ENCODE results near the gene DPP3. TPM values are rescaled to one million over a fixed set of nuclear protein-coding genes. Genes with fewer than 3 reads are reported as not detected.
"Not testable (repeated sequence)": the region's sequence is repeated elsewhere in the genome, so short reads cannot be mapped to it uniquely, and the experiment has no call there.

Gene DPP3, protein sequence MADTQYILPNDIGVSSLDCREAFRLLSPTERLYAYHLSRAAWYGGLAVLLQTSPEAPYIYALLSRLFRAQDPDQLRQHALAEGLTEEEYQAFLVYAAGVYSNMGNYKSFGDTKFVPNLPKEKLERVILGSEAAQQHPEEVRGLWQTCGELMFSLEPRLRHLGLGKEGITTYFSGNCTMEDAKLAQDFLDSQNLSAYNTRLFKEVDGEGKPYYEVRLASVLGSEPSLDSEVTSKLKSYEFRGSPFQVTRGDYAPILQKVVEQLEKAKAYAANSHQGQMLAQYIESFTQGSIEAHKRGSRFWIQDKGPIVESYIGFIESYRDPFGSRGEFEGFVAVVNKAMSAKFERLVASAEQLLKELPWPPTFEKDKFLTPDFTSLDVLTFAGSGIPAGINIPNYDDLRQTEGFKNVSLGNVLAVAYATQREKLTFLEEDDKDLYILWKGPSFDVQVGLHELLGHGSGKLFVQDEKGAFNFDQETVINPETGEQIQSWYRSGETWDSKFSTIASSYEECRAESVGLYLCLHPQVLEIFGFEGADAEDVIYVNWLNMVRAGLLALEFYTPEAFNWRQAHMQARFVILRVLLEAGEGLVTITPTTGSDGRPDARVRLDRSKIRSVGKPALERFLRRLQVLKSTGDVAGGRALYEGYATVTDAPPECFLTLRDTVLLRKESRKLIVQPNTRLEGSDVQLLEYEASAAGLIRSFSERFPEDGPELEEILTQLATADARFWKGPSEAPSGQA
- total RNA-seq = 67.6 and 70.4 TPM in 2 replicates

DNA sequence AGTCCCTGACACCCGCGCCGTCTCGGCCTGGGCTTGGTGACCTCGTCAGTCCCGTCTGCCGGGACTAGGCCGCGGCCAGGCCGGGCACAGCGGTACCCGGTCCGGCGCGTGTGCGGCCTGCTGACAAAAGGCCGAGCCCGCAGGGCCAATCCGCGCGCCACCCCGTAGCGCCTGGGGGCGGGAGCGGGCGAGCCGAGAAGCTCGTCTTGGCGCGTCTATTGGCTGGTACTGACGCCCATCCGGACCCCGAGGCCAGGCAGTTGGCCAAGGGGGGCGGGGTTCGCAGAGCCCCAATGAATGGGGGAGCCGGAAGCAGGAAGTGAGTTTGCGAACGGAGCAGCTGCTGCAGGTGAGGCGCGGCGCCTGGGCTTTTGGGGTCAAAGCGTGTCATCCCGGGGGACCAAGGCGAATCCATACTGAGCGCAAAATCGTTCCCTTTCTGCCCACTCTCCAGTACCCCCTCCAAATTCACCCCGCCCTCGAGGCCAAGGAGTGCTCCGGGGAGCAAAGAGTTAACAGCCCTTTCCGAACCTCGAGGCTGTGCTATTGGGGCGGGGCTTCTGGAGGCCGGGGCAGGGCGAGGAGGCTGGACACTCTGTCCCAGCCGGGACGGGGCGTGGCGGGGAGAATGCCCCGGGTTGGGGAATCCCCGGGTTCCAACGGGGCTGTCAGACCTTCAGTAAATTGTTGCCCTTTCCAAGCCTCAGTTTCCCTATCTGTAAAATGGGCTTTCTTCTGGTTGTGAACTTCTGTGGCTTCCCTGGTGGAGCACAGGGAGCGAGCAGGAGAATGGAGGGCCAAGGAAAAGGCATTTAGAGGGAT, at the start of gene DPP3:
Gene DPP3 (plus strand): TSS at position 318 of the 822 bp plus-strand sequence. CDS start 1,767 bp downstream, outside the sequence.
- peak within 1 kb of the TSS; percentile 90 for H3K4me3 ChIP-seq (ENCODE audit: low read depth, low read length)
- TF ChIP-seq, protein P1, sequence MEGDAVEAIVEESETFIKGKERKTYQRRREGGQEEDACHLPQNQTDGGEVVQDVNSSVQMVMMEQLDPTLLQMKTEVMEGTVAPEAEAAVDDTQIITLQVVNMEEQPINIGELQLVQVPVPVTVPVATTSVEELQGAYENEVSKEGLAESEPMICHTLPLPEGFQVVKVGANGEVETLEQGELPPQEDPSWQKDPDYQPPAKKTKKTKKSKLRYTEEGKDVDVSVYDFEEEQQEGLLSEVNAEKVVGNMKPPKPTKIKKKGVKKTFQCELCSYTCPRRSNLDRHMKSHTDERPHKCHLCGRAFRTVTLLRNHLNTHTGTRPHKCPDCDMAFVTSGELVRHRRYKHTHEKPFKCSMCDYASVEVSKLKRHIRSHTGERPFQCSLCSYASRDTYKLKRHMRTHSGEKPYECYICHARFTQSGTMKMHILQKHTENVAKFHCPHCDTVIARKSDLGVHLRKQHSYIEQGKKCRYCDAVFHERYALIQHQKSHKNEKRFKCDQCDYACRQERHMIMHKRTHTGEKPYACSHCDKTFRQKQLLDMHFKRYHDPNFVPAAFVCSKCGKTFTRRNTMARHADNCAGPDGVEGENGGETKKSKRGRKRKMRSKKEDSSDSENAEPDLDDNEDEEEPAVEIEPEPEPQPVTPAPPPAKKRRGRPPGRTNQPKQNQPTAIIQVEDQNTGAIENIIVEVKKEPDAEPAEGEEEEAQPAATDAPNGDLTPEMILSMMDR (IDR thresholded peaks at IDR 0.05; ENCODE audit: insufficient read depth, low read depth, low read length) = no peak
- peak; percentile 97 for DNase-seq (ENCODE audit: low read depth)

DNA sequence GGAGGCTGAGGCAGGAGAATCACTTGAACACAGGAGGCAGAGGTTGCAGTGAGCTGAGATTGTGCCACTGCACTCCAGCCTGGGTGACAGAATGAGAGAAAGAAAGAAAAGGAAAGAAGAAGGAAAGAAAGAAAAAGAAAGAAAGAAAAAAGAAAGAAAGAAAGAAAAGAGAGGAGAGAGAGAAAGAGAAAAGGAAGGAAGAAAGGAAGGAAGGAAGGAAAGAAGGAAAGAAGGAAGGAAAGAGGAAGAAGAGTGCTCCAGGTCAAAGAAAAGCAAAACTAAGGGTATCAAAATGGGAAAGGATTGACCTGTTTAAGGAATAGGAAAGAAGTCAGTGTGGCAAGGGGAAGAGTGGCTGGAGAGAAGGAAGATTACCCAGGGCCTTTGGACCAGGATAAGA, 48.9 kb upstream of the DPP3 start:
- not testable (repeated sequence) for DNase-seq (ENCODE audit: low read depth); H3K4me3 ChIP-seq (ENCODE audit: low read depth, low read length)

DNA sequence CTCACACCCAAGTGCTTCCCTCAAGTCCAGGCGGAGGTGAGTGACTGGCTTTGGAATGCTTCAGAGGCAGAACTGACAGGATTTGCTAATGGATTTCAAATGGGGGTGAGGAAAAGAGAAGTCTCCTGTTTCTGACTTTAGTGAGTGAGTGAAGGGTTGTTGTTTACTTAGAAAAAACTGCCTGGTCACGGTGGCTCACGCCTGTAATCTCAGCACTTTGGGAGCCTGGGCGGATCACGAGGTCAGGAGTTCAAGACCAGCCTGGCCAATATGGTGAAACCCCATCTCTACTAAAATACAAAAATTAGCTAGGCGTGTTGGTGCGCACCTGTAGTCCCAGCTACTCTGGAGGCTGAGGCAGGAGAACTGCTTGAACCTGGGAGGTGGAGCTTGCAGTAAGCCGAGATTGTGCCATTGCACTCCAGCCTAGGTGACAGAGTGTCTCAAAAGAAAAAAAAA, 48.3 kb upstream of the DPP3 start:
- H3K4me3 ChIP-seq (ENCODE audit: low read depth, low read length); DNase-seq (ENCODE audit: low read depth): not testable (repeated sequence)

DNA sequence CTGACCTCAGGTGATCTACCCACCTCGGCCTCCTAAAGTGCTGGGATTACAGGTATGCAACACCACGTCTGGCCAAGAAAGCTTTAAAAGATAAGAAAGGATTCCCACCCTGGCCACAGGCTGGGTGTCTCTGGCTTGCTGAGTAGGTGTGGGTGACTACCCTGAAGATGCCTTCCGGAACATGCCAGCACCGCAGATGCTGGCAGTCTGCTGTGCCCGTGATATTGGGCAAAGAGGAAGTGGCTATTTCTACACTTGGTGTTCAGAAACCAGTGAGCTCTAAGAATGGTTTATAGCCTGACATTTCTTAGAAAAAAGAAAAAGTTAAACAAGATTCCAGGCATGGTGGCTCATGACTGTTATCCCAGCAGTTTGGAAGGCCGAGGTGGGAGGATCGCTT, 47.6 kb upstream of the DPP3 start:
- TF ChIP-seq, protein P1 (IDR thresholded peaks at IDR 0.05; ENCODE audit: insufficient read depth, low read depth, low read length) = no peak

DNA sequence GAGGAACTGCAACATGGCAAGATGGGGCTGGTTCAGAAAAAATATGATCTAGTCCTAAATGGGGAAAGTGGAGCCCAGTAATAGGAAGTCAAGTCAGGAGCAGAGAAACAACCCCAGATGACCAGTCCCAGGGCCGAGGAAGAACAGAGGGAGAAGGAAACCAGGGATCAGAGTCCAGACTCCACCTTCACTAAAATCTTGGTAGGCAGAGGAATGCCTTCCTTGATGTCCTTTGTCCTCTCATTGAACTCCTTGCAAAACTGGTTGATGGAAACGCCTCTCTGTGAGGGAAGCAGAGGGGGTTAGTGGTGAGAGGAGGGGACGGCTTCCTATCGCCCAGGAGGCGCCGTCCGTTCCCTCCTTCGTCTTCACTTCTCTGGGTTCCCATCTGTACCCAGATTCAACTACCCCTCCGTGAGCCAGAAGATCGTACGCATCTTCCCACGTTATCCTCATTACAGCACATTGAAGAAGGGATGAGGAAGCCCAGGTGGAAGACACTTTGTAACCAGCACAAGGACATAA, 42.2 kb upstream of the DPP3 start:
- TF ChIP-seq, protein P1 (IDR thresholded peaks at IDR 0.05; ENCODE audit: insufficient read depth, low read depth, low read length) = no peak
- H3K4me3 ChIP-seq (ENCODE audit: low read depth, low read length) = peak overlapping the region; percentile 92
- no peak for DNase-seq (ENCODE audit: low read depth)

More for the DNA sequence above, 47.6 kb upstream of the DPP3 start:
- no peak for DNase-seq (ENCODE audit: low read depth)
- no peak overlapping the region for H3K4me3 ChIP-seq (ENCODE audit: low read depth, low read length)

DNA sequence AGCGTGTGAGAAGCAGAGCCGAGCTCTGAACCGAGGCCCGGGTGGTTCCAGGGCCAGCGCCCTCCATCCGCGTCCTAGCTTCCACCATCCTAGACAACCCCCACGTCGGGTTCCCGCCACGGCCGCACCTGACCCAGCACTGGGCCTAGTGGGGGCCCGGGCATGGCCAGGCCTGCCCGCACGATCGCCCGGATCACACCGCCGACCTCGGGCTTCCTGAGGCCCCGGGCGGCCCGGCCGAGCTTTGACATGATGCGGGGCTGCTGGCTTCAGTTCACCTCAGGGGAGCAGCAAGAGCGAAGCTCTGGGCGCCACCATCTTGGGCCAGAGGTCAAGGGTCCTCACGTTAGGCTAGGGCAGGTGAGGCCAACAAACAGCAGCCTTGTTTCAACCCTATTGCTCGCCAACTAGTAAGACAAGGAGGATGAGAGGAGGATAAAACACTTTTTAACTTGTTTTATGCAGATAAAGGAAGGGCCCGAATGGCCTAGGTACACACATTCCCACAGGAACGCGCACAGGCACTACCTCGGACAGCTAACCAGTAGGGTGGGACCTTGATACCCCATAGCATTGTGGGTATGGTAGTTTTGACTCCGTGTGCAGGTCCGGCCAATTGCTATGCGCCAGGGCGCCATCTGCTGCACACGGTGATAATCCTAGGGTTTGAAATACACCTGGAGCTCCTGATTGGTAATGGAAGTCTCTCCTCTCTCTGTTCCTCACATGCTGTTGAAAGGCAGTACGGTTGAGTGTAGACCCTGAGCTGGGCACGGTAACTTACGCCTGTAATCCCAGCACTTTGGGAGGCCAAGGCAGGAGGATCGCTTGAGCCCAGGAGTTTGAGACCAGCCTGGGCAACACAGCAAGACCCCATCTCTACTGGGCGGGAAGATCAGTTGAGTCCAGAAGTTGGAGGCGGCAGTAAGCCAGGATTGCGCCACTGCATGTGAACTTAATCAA, 41.4 kb upstream of the DPP3 start, which contains the start of gene MRPL11:
Gene MRPL11 (minus strand): TSS at position 345 of the 963 bp plus-strand sequence. CDS start 94 bp downstream, at position 251.
- peak within 1 kb of the TSS; percentile 92 for H3K4me3 ChIP-seq (ENCODE audit: low read depth, low read length)
- TF ChIP-seq, protein P1 (IDR thresholded peaks at IDR 0.05; ENCODE audit: insufficient read depth, low read depth, low read length) = peak; percentile 46
- DNase-seq (ENCODE audit: low read depth) = peak; percentile 92

DNA sequence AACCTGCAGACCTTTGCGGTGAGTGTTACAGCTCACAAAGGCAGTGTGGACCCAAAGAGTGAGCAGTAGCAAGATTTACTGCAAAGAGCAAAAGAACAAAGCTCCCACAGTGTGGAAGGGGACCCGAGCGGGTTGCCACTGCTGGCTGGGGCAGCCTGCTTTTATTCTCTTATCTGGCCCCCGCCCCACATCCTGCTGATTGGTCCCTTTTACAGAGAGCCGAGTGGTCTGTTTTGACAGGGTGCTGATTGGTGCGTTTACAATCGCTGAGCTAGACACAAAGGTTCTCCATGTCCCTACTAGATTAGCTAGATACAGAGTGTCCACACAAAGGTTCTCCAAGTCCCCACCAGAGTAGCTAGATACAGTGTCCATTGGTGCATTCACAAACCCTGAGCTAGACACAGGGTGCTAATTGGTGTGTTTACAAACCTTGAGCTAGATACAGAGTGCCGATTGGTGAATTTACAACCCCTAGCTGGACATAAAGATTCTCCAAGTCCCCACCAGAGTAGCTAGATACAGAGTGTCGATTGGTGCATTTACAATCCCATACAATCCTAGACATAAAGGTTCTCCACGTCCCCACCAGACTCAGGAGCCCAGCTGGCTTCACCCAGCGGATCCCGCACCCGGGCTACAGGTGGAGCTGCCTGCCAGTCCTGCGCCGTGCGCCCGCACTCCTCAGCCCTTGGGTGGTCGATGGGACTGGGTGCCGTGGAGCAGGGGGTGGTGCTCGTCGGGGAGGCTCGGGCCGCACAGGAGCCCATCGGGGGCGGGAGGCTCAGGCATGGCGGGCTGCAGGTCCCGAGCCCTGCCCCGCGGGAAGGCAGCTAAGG, 39.9 kb upstream of the DPP3 start:
- DNase-seq (ENCODE audit: low read depth); H3K4me3 ChIP-seq (ENCODE audit: low read depth, low read length): not testable (repeated sequence)

DNA sequence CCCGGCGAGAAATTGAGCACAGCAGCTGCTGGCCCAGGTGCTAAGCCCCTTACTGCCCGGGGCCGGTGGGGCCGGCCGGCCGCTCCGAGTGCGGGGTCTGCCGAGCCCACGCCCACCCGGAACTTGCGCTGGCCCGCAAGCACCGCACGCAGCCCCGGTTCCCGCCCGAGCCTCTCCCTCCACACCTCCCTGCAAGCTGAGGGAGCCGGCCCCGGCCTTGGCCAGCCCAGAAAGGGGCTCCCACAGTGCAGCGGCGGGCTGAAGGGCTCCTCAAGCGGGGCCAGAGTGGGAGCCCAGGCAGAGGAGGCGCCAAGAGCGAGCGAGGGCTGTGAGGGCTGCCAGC, 39.3 kb upstream of the DPP3 start:
- H3K4me3 ChIP-seq (ENCODE audit: low read depth, low read length); DNase-seq (ENCODE audit: low read depth): not testable (repeated sequence)
